HG02870 (cell line): ENCODE results near the gene SEM1.
"Not testable (repeated sequence)": the region's sequence is repeated elsewhere in the genome, so short reads cannot be mapped to it uniquely, and the experiment has no call there.

Experiments
- ATAC-seq: cut with Tn5 transposase; IDR thresholded peaks from one replicate; pipeline ENCODE4 v1.9.1; 2021; ENCODE audit warnings: mild to moderate bottlenecking, moderate library complexity; ENCODE audit not compliant: unreplicated experiment

Gene SEM1

GRCh38 chr7:96665689-96666088, 44.0 kb downstream of the SEM1 start:
- no peak for ATAC-seq

- no peak for ATAC-seq
Measured at GRCh38 chr7:96664793-96665192, 44.9 kb downstream of the SEM1 start.

- ATAC-seq: no peak
Measured at GRCh38 chr7:96663871-96664445, 45.7 kb downstream of the SEM1 start.

GRCh38 chr7:96663457-96663856, 46.2 kb downstream of the SEM1 start:
- peak; percentile 90 for ATAC-seq

GRCh38 chr7:96662151-96662550, 47.5 kb downstream of the SEM1 start:
- ATAC-seq: not testable (repeated sequence)

- ATAC-seq: no peak
Measured at GRCh38 chr7:96658022-96658412, 51.6 kb downstream of the SEM1 start.

- no peak for ATAC-seq
Measured at GRCh38 chr7:96657347-96658021, 52.2 kb downstream of the SEM1 start.

- no peak for ATAC-seq
Measured at GRCh38 chr7:96655956-96656355, 53.7 kb downstream of the SEM1 start.

GRCh38 chr7:96654630-96655188, 54.9 kb downstream of the SEM1 start:
- no peak for ATAC-seq

GRCh38 chr7:96649981-96650380, 59.7 kb downstream of the SEM1 start:
- ATAC-seq: no peak

GRCh38 chr7:96648784-96649183, 60.9 kb downstream of the SEM1 start:
- ATAC-seq: no peak

- ATAC-seq: no peak
Measured at GRCh38 chr7:96647733-96648132, 61.9 kb downstream of the SEM1 start.

GRCh38 chr7:96645084-96645483, 64.6 kb downstream of the SEM1 start:
- no peak for ATAC-seq

GRCh38 chr7:96643436-96643835, 66.2 kb downstream of the SEM1 start:
- not testable (repeated sequence) for ATAC-seq

- no peak for ATAC-seq
Measured at GRCh38 chr7:96640054-96640453, 69.6 kb downstream of the SEM1 start.
